CD4-positive, alpha-beta T cell treated with Interleukin-12 subunit alpha and Interleukin-12 subunit beta, for 1 hour (primary cell): ENCODE results near the gene ACAT2.
"Not testable (repeated sequence)": the region's sequence is repeated elsewhere in the genome, so short reads cannot be mapped to it uniquely, and the experiment has no call there.

Experiments
- DNase-seq: peaks from one replicate; pipeline ENCODE4 v3.0.0-alpha.2; 2020

ACAT2 gene

DNA sequence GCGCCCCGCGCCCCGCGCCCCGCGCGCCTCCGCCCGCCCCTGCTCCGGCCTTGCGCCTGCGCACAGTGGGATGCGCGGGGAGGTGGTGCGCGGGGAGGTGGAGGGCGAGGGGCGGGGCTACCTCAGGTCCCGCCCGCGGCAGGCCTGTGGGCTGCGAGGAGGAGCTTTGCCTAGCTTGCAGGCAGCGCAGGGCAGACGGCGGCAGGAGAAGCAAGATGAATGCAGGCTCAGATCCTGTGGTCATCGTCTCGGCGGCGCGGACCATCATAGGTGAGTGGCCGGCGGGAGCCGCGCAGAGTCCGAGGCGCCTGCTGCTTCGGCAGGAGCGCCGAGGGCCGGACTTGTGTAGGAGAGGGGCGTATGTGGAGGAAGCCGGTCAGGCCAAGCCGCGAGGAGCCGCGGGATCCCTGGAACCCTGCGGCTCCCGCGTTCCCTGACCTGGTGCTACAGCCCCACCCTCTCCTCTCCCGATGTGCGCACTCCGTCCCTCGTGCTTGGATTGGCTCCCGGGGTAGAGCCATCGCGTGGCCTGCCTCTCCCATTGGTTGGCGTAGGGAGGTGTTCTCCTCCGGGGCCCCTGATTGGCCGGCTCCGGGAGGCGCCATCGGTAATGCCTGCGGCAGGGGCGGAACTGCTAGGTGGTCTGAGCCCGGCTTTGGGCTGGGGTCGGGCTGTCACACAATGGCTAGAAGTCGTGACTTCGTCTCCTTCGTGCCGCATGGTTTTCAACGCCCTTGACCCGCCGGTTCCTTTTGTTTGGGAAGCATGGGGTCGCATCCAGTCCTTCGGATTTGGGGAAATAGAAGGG, at the start of gene ACAT2:
Gene ACAT2 (plus strand): TSS at position 173 of the 808 bp plus-strand sequence. CDS start 43 bp downstream, at position 216.
- DNase-seq = peak; percentile 94

DNA sequence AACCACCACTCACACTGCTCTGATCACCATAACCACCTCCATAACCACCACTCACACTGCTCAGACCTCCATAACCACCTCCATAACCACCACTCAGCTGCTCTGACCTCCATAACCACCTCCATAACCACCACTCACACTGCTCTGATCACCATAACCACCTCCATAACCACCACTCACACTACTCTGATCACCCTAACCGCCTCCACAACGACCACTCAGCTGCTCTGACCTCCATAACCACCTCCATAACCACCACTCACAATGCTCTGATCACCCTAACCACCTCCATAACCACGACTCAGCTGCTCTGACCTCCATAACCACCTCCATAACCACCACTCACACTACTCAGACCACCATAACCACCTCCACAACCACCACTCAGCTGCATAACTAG, 49.5 kb upstream of the ACAT2 start:
- DNase-seq = not testable (repeated sequence)

DNA sequence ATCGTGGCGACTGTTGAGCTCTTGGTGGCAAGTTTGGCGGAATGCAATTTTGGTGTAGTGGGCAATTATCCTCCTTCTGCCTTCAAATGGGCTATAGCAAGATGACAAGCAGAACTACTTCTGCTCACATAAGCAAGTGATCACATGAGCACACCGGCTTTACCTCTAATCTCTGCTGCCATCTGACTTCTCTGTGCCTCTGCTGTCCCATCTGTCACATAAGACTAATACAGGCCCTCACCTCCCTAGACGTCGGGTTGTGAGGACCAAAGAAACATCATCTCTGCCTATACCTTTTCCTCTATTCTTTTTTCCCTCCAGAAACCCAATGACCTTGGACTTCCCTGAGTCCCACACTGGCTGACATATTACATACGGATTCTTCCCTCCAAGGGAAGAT, 47.9 kb upstream of the ACAT2 start:
- no peak for DNase-seq

DNA sequence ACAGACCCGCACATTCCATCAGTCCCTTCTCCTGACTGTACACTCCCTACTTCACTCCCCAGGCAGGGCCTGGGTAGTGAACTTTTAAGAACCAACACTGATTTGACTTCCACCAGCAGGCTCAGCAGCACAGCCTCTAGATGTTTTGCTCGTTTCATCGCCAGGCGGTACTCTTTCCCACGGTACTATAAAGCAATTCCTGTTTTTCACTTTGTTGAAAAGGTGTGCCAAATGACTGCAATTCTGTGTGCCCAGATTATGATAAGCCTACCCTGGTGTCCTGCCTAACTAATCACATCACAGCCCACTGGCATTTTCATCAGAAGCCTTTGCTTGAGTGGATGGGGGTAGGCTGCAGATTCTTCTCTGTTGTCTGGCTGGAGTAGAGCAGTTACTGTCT, 47.4 kb upstream of the ACAT2 start:
- no peak for DNase-seq

DNA sequence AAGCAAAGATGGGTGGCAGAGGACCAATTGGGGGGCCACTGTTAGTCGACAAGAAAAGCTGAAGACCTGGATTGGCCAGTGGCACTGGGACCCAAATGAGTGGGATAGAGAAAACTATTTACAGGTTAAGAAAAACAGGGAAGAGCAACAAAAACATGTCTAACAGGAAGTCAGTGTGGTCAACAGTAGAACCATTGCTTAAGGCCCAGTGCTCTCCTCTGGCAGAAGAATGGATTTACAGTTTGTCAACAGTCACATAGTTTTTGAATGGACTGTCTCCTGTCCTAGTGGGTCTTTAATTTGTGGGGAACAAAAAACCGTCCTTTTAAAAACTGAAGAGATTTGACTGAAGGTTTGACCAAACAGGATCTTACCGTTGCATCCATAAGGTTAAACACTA, 46.7 kb upstream of the ACAT2 start:
- DNase-seq = no peak

DNA sequence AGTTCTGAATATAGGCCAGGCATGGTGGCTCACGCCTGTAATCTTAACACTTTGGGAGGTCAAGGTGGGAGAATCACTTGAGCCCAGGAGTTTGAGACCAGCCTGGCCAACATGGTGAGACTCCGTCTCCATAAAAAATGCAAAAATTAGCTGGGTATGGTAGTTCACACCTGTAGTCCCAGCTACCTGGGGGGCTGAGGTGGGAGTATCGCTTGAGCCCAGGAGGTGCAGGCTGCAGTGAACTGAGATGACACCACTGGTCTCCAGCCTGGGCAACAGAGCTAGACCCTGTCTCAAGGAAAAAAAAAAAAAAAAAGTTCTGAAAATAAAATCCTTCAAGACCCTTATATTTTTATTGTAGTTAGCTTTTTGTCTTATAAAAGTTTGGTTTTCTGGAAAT, 46.2 kb upstream of the ACAT2 start:
- no peak for DNase-seq

DNA sequence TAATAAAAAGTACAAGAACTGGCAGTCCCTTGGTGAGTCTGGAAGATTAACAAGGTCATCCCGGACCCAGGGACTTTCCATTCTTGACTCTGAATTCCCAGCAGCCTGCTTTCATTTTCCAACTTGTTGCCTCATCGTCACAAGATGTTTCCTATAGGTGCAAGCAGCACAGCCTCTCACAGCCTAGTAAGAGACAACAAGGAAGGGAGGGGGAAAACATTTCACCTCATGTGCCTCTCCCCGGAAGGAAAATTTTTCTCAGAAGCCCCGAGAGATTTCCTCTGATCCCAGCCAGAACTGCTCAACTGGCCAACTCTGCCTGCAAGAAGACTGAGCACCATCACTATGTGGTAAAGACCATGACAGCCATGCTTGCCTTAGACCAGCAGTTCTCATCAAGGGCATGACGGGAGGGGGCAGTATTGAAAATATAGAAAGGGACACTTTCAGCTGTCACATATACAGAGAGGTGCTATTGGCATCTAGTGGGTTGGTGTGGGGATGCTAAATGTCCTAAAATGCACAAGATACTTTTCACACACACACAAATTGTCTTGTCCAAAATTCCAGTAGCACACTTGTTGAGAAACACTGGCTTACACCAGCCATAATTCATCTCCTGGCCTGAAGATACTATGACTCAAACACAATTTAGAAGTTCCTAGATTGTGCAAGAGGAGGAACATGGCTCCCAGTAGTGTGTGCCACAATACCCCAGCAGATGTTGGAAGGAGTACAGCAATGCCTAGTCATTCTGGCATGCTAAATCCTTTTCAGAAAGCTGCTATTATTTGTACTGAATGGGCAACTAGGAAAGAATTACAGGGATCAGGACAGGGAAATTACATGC, 45.4 kb upstream of the ACAT2 start:
- no peak for DNase-seq

DNA sequence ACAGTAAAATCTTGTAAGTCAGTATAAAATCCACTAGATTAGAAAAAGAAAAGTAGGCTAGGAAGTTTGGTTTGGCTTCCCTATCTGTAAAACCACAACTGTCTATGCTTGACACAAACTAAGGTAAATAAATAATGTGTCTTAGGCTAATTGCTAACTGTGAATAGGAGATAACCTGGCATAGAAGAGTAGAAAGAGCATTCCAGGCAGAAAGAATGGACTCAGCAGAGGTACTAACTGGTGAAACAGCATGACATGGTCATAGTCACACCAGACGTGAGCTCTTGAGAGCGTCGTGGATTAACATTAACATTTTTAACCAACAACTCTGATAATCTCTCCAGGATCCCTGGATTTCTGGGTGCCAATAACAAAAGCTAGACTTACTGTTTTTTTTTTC, 43.2 kb upstream of the ACAT2 start:
- DNase-seq = no peak

DNA sequence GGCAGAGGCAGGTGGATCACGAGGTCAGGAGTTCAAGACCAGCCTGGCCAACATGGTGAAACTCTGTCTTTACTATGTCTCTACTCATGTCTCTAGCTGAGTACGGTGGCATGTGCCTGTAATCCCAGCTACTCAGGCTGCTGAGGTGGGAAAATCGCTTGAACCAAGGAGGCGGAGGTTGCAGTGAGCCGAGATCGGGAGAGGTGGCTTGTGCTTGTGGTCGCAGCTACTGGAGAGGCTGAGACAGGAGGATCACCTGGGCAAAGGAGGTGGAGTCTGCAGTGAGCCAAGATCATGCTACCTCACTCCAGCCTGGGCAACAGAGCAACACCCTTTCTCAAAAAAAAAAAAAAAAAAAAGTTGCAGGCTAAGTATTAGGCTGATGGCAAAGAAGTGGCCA, 42.6 kb upstream of the ACAT2 start:
- no peak for DNase-seq

DNA sequence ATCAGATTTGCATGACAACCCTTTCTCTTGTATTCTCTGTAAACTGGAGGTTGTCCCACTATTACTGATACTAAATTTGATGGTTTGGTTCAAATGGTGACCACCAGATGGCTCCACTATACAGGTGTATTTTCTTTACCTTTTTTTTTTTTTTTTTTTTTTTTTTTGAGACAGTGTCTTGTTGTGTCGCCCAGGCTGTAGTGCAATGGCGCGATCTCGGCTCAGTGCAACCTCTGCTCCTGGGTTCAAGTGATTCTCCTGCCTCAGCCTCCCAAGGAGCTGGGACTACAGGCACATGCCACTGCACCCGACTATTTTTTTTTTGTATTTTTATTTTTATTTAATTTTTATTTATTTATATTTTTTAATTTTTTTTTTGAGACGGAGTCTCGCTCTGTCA, 41.1 kb upstream of the ACAT2 start:
- DNase-seq = peak; percentile 78

DNA sequence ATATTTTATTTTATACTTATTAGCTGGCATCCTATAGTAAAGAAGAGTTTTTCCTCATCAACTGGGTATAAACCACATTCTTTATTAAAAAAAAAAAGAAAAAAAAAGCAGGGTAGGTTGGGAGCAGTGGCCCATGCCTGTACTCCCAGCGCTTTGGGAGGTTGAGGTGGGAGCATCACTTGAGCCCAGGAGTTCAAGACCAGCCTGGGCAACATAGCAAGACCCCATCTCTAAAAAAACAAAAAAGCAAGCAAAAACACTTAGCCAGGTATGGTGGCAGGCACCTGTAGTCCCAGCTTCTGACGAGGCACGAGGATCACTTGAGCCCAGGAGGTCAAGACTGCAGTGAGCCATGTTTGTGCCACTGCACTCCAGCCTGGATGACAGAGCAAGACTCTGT, 39.9 kb upstream of the ACAT2 start:
- DNase-seq = not testable (repeated sequence)

DNA sequence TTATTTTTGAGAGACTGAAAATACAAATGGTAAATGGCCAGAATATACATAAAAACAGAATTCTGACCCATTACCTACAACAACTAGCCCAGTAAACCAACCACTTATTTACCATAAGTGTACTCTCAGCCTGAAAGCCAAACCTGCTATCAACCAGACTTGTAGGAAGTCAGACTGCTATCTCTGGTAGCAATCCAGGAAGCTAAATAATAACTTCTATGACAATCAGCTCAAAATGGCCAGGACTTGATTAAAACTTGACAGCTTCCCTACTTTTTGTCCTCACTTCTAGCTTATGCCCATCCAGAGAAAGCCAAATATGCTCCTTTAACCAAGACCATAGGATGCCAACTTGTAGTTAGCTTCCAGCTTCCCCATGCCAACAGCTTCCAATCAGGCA, 39.2 kb upstream of the ACAT2 start:
- DNase-seq = no peak

DNA sequence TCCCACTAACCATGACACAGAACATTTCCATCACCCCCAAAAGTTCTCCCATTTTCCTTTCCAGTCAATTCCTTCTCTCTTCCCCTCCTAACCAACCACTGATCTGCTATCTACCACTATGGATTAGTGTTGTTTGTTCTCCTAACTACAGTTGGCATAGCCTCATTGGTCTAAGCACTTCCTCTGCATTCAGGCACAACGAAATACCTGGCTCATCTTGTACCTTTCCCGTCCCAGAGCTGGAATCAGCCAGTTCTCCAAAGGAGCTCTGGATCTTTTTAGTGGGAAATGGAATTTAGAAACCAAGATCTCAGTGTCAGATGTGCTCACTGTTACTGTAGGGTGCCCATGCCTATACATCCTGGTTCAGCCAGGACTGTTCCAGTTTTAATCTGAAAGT, 38.6 kb upstream of the ACAT2 start:
- no peak for DNase-seq

DNA sequence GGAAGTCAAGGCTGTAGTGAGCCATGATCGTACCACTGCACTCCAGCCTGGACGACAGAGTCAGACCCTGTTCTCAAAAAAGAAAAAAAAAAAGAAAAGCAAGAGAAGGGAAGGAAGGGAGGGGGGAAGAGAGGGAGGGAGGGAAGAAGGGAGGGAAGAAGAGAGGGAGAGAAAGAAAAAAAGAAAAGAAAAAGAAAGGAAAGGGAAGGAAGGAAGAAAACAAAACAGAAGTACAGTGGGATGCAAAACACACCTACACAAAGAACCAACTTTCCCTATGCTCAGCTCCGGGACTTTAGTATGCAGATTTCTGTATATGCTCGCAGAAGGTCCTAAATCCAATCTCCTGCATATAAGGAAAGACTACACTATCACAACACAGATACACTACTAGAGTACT, 37.1 kb upstream of the ACAT2 start:
- no peak for DNase-seq

DNA sequence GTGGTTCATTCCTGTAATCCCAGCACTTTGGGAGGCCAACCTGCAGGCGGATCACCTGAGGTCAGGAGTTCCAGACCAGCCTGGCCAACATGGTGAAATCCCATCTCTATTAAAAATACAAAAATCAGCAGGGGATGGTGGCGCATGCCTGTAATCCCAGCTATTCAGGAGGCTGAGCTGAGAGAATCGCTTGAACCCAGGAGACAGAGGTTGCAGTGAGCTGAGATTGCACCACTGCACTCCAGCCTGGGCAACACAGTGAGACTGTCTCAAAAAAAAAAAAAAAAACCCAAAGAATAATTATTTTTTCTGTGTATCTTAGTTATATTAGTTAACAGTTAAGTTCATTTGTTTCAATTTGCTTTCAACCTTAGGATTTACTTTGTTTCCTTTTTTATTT, 36.6 kb upstream of the ACAT2 start:
- not testable (repeated sequence) for DNase-seq

DNA sequence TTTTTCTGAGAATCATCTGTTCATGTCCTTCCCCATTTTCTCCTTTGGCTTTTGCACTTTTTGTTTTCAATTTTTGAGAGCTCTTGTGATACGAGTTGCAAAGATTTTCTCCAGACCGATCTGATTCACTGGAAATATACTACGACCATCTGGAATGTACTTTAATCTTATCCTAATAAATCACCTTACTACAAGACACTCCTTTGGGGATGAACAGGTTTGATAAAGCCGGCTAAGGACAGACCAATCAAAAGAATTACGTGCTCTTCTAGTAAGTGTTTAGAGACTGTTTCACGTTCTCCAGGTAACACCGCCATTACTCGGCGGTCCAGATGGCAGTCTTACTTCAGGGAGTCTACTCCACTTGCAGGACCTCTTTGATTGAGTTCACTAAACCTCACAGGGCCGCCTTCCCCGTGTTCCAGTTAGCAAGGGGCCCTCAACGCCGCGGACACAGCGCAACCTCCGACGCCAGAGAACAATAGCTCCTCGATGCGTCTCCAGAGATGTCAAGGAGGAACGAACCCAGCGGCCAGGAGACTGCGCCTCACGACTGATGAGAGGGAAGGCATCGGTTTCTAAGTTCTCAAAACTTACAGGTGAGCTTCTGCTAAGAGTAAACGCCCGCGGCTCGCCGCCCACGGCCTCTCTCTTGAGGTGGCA, 35.5 kb upstream of the ACAT2 start:
- no peak for DNase-seq

DNA sequence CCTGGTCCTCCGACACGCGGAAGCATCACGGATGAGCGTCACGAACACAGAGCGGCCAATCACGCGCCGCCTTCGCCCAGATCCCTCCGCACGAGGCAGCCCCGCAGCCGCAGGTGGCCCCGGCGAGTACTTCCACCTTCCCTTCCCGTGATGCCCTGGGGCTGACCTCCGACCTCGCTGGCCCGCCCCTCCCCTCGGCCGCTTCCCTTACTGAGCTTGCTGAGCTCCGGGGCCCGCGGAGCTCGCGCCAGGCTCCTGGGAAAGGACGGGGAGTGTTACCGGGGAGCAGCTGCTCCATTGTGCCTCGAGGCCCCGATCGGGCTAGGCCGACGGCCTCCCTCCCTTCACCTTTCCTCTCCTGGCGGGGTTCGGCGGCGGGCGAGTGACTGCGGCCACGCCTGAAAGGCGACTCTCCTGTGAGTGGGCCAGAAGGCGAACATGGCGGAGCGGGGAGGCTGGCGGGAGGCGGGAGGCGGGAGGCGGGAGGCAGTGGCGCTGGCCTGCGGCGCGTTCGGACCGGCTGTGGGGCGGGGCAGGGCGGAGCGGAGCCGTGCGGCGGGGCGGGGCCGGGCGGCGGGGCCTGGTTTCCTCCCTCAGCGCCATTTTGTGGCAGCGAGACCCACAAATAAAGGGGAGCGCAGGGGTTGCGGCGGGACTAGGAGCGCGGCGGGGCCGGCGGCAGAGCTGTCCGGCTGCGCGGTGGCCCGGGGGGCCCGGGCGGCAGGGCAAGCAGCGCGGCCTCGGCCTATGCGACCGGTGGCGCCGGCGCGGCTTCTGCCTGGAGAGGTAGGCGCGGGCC, 34.7 kb upstream of the ACAT2 start, which contains the start of gene WTAP:
Gene WTAP (plus strand): TSS at position 589 of the 799 bp plus-strand sequence. CDS start 8,760 bp downstream, outside the sequence.
- DNase-seq = peak; percentile 98

DNA sequence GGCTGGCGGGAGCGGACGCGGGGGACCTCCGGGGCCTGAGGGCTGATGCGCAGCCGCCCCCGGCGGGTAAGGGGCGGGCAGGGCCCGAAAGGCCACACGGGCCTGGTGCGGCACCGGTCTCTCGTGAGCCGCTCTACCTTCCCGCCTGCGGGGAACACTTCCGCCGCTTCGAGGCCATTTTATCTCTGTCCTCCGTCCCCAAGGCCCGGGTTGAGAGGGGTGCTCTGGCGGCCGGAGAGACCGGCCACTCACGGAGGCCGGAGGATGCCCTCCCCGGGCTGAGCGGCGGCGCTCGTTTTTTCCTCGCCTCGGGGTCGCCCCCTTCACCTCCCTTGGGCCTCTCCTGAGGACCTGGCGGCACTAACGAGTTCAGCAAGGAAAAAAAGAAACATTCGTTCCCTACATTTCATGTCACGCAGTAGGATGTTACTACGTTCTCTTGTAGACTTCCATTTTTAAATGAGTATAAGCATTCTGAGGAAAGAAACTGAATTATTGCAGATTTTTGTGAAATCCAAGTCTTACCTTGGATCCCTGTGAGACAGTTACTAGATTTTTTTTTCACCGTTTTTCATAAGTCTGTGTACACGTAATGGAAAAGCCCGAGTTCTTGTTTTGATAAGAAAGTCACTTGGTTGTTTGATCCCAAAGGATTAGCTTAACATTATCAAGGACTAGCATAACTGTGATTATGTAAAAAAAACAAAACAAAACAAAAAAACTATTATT, 34.0 kb upstream of the ACAT2 start:
- no peak for DNase-seq

DNA sequence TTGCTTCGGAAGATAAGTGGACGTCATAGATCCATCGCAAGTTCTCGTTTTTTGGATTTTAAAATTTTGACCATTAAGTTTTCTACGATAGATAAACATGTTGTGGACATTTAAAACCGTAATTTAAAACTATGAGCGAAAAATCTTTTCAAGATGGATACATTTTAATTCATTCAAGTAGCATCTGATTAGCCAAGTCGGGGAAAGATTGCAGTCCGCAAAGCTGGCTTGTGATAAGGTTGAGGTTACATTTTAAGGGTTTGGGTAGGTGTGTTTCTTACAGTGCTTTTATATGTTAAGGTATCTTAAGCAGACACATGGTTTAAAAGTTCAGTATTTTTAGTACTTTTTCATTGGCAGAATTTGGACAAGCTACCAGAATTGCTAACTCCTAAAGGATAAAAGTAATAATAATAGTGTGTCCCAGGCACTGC, 33.3 kb upstream of the ACAT2 start:
- peak; percentile 30 for DNase-seq

DNA sequence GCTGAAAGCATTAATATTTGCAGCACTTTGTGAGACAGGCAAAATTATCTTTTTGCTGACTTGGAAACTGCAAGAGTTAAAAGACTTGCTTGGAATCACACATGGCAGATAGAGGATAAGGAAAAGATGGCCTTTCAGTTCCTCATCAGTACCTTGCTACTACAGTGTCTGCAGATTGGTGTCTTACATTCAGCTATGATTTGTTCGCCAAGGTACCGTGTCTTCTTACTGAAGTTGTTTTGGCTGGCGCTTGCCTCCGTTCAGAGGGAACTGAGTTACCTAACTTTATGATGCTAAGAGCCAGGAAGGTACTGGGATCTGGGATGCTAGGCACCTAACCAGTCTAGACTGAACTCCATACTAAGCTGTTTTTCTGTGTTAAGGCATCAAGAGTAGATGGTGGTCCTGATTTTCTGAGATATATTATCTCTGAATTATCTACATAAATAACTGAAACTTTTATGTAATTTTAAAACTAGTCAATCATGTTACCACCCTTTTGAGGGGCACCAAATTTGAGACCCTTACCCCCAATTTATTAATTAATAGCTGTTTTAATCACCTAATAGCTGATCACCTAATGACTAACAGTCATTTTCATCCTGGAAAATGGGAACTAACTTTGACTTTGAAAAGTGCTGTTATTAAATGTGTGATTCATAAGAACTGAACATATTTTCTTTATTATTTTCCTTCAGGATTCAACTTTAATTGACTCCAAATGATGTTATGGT, 32.1 kb upstream of the ACAT2 start:
- peak; percentile 24 for DNase-seq

DNA sequence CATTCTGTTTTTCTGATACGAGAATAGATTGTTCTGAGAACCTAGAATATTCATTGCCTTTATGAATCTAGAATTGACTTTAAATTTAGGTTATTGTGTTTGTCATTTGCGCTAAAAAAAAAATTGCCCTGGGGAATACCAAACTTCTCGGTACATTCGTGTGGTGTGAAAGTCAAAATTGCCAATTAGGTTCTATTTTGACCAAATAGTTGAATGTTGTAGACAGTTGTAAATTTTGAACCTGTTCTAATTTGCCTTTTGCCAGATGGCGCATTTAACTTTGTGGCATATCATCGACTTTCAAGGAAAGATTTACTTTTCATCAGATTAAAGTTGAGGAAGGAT, 31.5 kb upstream of the ACAT2 start:
- DNase-seq = no peak
